CD4-positive, alpha-beta T cell treated with Interleukin-15 for 4 hours (primary cell): Measurements from ENCODE around the gene ROBO1.

Experiments
- DNase-seq: peaks from one replicate; pipeline ENCODE4 v3.0.0-alpha.2; 2020; ENCODE audit warnings: low spot score

The ROBO1 gene

DNA sequence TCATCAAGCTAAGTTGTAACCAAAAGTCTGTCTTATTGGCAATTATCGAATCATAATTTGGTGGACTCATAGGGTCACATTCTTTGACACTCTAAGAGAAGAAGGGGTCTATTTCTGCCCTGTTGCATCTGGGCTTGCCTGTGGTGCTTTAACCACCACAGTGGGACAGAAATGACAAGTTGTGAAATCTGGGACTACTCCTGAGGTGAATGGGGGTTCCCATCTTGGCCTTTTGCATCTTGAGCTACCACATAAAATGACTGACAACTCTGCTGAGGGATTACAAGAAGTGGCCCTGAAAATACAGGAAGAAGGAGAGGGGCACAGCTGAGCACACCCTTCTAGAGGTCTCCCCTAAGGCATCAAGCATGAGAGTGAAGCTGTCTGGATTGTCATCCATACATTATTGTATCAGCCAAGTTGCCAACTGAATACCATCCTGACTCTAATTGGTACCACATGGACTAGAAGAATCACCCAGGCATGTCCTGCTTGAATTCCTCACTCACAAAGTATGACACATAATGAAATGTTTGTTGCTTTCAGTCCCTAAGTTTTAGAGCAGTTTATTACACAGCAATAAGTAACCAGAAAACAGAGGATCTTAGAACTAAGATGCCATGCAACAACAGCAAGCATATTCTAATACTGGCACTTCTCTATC lies 306.5 kb downstream of the ROBO1 start:
- DNase-seq, result no peak

DNA sequence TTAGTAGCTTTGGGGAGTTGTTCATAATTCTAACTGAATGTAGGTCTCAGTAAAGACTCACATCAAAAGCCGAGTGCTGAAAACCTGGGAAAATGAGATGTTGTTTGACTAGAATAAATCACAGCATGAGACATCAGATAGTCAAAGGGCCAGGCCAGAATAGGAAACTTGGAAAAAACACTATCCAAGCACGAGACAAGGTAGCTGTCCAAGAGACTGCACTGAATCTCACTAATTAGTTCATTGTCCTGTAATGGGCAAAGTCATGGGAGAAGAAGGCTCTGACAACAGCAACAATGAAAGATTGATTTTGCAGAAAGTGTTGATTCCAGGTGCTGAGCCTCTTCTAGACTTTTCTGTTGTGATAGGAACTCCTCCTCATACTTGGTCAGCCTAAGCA lies 314.2 kb downstream of the ROBO1 start:
- no peak for DNase-seq

DNA sequence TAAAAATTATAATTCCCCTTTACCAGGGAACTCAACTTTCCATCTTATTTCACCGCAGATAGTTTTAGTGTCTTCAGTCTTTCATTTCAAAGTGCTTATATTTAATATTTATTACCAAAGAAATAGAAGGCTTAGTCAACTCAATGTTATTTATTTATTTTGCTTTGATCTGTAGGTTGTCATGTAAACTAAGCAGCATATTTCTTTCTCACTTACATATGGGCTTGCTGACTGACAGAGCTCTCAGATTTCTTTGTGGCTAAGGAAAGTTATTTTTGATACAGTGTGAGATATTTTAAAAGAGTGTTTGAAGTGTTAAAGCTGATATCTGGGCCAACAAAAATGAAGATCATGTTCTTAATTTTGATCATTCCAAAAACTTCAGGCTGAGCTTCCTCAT lies 331.4 kb downstream of the ROBO1 start:
- DNase-seq, result no peak

DNA sequence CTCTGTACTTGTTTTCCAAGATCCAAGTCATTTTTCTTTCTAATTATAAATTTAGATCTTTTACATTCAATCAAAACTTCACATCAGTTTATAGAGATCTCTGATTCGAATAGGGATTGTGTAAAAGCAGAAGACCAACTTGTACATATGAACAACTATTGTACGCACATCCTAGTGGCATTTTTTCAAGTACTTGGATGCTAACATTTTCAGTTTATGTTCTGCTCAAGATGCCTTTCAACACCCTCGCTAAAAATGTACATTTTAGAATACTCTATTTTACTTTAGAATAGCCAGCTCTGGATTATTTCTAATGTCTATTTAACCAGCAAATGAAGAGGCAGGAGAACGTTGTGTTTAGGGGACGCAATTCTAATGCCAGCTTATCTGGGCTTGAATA lies 340.7 kb downstream of the ROBO1 start:
- DNase-seq, result no peak

DNA sequence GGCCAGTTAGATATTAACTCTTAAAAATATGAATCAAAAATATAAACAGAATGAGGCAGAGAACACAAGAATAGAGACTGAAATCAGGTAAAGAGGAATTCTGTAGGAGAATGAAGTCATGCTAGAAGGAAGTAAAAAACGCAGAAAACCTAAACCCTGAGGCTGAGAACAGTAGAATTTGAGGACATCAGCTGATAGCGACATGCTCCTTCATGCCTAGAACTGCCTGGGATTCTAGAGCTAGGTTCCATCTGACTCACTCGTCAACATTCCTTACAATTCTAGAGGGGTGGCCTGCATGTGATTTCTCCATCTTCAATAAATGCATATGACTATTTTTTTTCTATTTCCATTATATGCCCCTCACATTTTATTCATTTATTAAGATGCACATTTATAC lies 343.0 kb downstream of the ROBO1 start:
- DNase-seq, result no peak

DNA sequence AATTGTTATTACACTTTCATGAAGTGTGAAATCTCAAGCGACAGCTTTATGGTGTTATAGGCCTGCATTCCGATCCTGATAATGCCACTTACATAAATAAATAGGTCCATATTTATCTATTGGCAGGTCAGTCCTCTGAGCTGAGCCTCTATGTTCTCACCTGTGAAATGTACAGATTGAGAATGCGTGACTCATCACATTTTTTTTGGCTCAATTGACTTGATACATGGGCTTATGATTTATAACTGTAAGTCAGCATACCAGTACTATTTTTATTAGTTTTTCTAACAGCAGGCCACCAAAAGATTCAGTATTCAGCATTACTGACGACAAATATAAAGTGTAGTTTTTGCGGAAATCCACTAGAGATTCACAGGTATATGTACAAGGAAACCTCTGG lies 344.4 kb downstream of the ROBO1 start:
- no peak for DNase-seq

DNA sequence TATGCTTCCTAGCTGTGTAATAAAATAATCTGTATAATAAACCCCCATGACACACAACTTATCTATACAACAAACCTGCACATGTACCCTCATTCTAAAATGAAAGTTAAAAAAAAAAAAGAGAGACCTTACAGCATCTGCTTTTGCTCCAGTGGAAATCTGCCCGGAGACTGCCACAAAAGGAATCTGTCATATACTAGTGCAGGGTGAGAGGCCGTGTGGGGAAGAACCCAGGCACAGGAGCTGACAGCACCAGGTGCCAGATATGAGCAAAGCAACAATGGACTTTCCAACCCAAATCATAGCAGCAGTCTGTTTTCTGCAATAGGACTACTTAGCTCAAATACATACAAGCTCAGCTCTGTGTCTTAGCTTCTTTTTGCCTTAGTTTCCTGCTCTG lies 346.5 kb downstream of the ROBO1 start:
- no peak for DNase-seq

DNA sequence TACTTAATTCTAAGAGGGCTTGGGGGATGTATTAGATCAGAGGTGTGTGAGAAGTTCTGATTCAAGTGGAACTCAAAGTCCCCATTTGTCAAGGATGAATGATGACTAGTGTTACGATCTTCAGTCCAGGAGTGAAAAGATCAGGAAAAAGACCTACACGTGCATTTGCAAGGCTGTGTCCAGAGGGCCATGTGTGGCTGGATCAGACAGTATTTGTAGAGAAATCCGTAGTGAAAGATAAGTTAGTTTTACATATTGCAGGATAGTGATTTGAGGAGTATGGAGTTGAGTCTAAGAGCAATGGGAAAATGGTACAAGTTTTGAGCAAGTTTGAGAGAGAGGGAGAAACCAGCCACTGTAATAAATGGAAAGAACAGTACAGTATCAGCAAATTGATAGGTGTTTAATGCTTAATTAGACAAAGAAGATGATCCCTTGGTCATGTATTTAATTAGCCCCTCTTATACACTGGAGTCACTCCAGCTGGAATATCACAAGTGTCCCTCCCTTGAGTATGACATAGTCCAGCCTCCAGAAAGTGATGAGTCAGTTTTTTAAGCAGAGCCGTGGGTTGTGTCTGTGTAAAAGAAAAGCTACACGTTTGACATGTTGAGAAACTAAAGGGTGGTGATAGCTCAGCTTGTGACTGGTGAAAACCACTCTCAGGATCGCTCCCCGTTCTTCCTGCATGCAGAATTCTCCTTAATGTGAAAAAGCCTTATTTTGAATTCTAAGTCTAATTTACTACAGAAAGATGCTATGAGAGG lies 348.8 kb downstream of the ROBO1 start:
- DNase-seq, result no peak

DNA sequence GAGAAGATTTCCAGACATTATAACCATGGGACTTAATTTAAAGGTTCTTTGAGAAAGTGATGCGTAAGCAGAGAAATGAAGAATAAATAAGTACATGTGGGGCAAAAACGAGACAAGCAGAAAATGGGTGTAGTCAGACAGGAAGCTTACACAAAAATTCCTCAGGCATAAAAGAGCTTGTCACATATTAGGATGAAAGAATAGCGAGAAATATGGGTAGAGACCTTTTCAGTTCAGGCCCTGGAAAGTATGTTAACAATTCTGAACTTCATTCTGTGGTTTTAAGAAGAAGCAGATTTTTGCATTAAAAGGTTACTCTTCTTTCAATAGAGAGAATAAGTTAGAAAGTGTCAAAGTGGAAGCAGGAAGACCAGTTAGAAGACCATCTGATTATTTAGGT lies 352.4 kb downstream of the ROBO1 start:
- DNase-seq, result no peak

DNA sequence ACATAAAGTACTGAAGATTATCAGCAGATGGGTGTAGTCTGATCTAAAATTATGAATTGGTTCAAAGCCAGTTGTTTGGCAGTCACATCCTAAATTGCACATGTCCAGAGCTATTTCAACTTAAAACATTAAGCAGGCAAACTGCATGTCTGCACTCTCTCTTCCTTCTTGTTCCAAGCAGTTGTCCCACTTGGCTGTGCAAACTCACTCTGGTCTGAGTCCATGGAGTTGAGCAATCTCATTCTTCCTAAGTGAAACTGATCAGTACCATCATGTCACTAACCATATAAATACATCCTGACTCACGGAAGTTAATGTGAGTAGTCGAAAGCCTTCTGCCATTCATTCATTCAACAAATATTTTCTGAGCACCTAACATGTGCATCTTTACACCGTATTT lies 353.0 kb downstream of the ROBO1 start:
- DNase-seq, result no peak

DNA sequence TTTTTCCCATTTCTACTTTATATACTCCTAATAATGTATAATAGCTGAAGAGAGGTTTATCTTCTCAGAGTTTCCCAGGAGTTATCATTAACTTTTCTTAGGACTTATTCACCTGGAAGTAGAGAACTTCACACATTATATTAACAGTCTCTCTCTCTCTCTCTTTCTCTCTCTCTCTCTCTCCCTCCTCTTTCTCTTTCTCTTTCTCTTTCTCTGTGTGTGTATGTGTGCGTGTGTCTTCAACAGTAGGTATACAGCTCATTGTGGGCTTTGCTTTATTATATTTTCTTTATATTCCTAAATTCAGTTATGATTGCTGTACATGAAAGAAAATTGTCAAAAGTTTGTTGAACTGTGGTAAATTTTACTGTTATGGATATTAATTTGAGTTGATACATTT lies 353.8 kb downstream of the ROBO1 start:
- DNase-seq, result no peak

DNA sequence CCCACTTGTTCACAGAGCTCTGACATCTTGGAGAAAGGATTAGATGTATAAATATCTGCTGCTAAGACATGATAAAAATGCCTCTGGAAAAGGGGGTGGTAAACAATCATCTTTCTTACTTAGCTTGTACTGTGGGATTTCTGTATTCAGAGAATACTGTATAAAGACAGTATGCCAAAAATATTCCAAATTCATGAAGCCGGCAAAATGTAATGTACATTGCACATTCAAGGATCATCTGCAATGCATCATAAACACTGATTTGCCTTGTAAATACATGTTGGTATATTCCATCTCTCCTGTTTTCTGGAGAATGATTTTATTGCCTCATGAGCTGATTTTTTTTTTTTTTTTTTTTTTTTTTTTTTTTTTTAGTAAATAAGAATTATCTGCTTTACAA lies 355.3 kb downstream of the ROBO1 start:
- no peak for DNase-seq

DNA sequence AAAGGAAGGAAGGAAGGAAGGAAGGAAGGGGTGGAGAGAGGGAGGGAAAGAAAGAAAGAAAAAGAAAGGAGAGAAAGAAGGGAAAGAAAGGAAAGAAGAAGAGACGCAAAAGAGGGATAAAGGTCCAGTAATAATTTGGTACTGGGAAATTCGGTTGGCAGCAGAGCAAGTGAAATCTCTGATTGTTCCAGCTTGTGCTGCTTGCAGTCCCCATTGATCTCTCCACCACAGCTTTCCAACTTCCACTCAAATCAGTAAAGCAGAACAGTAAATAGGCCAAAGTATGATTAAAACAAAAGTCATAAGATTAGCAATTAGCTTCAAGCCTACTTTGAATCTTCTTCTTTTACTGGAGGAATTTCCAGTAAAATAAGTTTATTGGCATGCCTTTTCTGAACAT lies 357.2 kb downstream of the ROBO1 start:
- DNase-seq, result no peak

DNA sequence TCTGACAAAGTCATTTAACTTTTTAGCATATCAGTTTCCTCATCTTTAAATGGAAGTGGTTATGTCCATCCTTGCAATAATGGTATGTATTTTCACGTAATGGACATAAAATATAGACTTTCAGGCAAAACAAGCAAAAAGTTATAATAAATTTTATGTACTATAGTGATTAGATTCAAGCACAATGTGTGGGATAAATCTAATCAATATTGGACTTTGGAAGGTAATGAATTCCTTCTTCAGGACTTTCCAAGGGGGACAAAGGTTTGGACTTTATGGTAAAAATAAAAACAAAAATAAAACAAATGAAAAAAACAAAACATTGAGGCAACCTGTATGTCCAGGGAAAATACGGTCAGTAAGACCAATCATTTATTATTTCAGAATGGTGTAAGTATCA lies 357.7 kb downstream of the ROBO1 start:
- DNase-seq, result no peak

DNA sequence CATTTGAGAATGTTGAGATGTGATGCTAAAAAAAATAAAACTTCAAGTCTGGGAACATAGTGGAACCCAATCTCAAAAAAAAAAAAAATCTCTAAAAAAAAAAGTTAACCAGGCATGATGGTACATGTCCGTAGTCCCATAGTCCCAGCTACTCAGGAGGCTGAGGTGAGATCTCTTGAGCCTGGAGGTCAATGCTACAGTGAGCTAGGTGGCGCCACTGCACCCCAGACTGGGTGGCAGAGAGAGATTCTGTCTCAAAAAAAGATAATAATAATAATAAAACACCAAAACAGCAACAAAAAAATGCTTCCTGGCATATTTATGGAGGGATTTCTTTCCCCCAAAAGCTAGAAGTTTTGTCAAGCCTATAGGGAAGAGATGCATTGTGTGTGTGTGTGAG lies 361.6 kb downstream of the ROBO1 start:
- no peak for DNase-seq

DNA sequence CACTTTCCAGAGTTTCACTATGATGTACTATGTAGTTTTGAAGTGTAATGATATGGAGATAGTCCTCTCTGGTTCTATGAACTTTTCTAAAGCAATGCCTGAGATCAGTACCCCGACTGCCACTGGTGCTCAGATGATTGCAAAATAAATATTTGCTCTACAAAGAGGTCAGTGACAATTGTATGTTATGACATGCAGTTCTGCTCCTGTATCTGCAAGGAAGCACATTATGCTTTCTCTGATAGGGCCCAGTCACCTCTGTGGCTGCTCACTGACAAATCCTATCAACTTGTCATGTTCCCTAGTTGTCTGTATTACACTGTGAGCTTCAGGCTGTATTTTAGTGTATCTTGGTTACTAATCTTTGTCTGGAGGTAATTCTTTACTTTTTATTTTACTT lies 362.6 kb downstream of the ROBO1 start:
- no peak for DNase-seq

DNA sequence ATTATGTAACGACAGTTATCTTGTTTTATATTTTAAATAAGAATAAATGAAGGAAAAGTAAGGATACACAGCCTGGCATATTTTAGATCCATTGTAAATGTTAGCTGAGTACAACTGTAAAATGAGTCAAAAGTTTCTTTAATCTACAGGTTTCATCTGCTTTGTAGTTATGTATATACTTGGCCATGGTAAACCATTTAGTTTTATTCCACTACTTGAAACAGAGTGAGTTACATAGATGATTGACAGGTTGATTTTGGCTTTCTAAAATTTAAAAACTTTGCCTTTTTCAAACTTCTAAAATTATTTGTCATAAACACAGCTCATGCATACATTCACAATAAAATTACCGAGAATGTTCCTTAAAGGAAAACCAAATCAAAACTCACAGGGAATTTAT lies 371.2 kb downstream of the ROBO1 start:
- no peak for DNase-seq

DNA sequence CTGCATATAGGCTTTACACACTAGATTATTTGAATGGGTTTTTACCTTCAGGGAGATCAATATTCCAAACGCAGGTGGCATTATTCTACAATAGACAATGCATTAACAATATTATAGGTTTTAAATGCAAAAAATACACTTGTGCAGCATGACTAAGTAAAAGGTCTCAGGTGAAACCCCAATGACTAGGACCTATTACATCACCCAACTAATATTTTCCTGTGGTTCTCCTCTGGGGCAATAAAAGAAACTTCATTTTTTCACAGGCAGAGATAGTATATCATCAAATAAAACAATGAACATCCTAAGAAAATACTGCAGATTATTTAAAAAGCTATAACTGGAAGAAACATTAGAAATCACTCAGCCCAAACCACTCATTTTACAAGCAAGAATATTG lies 375.3 kb downstream of the ROBO1 start:
- DNase-seq, result no peak

DNA sequence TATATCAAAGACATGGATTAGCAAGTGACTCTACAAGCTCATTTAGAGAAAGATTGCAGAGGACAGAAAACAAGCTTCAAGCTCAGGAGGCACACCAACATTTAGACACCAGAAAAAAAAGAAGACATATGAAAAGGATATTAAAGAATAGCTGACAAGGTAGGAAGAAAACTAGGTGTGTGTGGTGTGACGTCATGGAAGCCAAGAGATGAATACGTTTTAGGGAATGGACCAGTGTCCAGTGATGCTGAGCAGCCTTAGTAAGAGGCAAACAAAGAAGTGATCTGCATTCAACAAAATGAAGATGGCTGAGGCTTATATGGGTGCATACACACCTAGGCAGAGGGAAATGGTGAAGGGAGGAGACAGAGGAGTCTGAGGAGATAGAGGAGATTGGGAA lies 377.4 kb downstream of the ROBO1 start:
- no peak for DNase-seq

DNA sequence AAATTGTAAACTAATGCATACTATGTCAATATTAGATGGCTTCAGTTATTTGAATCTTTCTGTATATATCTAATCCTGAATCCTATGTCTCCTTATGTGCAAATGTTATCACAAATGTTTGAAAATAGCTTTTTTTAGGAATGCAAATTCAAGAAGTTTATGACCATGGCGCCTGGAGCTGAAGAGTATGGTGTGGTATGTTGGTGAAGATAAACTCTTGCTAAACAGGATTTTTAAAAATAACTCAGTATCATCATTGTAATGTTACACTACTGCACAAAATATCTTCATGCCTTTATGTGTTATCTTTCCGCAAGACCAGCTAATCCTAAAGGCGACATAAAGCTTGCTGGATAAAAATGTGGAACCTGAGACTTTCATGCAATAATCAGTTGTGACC lies 382.6 kb downstream of the ROBO1 start:
- DNase-seq, result no peak

DNA sequence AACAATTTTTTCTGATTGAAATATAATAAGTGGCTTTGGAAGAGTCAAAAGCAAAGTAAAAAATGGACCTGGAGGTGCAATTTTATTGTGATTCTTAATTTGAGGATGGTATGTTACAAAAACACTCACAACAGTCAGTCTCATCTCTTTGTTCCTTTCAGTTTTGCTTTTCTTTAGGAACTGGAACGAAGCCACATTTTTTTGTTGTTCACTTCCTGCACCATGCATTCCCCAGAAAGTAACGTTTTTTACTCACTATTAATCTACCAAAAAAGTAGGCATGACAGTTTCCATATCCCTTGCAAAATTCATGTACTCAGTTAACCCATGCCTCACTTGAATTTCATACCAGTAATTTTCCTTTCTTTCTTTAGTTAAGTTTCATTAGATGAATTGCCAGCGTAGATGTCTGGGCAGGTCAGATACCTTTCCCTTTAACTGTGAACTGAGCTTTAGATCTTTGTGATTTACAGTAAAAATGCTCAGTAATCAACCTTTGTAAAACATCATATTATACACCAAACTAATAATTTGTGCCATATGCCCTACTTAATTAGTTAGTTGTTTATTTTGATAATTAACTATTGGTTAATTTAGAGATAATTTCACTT lies 384.3 kb downstream of the ROBO1 start:
- DNase-seq, result no peak

DNA sequence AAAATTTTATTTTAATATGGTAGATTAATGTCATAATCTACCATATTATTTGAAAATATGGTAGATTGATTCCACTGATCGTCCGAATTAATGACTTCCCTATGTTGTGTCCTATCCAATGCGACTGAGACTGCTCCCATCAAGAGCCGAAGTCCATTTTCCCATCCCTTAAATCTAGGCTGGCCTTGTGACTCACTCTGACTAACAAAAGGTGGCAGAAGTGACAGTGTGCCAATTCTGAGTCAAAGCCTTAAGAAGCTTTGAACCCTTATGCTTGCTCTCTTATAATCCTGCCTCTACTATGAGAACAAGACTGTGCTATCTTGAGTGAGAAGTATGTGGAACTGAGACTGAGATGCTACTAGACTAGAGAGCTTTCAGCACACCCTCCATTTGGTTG lies 387.2 kb downstream of the ROBO1 start:
- no peak for DNase-seq

DNA sequence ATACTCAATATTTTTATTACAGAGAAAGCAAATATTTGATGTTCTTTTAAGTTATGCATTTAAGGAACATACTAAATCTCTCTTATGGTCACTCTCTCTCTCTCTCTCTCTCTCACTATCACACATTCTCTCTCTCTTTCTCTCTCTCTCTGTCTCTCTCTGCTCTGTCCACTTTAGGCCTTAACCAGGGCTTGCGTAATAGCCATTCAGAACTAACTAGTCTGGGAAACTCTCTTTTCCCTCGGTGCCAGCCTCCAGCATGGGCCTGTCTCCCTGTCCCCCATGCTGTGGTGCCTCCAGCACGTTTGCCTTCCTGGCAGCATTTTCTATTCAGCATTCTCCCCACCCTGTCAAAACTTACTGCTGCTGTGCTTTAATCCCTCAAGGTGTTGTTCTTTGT lies 389.7 kb downstream of the ROBO1 start:
- DNase-seq, result no peak

DNA sequence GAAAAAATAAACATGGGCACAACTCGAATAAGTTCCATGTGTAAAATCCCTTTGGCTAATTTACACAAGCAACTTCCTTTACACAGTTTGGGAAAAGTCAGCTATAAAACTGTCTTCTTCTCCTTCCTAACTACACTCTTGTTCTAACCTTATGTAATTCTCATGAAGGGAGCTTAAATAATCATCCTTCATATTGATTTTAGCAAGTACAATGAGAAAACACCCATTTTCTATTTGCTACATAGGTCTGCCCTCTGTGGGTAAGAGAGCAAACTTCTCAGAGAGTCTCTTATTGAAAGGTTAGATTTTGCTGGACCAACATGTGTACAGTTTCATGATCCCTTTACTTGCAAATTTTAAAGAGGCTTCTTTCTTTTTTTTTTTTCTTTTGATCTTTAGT lies 398.5 kb downstream of the ROBO1 start:
- DNase-seq, result no peak
